Prostate gland (tissue), 2 donors: ENCODE results near the gene DNAH14.

Experiments used
- CTCF ChIP-seq, 4 experiments: fragments of 200-600 bp in 2 of 4; fragments of 450-650 bp in 2 of 4; sonication (generic) in 2 of 4; IDR thresholded peaks; 1 replicate in 3 of 4; 2 replicates in 1 of 4; pipeline ENCODE4 v1.5.1; 2016 to 2019; ENCODE audit warnings: antibody characterized with exemption in 4 of 4, mild to moderate bottlenecking in 2 of 4, moderate library complexity in 2 of 4
- POLR2A ChIP-seq: fragments of 450-650 bp; IDR thresholded peaks from one replicate; pipeline ENCODE4 v1.6.1; 2016; ENCODE audit warnings: antibody characterized with exemption, mild to moderate bottlenecking
- POLR2AphosphoS5 ChIP-seq: sonication (generic); formaldehyde crosslinking; IDR thresholded peaks from one replicate; pipeline ENCODE4 v1.6.1; 2017; ENCODE audit warnings: antibody characterized with exemption

GRCh38 chr1:224903955-224904354 lies 25.5 kb upstream of the DNAH14 start:
- TF ChIP-seq CTCF (IDR thresholded peaks at IDR 0.05): no peak
- TF ChIP-seq POLR2AphosphoS5: no peak
- no peak for TF ChIP-seq POLR2A
